GM19035 (cell line): ENCODE data around the gene LGALS9.
"Not testable (repeated sequence)": the region's sequence is repeated elsewhere in the genome, so short reads cannot be mapped to it uniquely, and the experiment has no call there.

ENCODE experiments used
- ATAC-seq: cut with Tn5 transposase; IDR thresholded peaks from one replicate; pipeline ENCODE4 v1.9.1; 2021; ENCODE audit not compliant: unreplicated experiment

Gene LGALS9

GRCh38 chr17:27670791-27671590 is 40.0 kb downstream of the LGALS9 start:
- no peak for ATAC-seq

GRCh38 chr17:27671591-27671910 is 40.6 kb downstream of the LGALS9 start:
- ATAC-seq = no peak

GRCh38 chr17:27671977-27672480 is 41.0 kb downstream of the LGALS9 start:
- not testable (repeated sequence) for ATAC-seq

DNA sequence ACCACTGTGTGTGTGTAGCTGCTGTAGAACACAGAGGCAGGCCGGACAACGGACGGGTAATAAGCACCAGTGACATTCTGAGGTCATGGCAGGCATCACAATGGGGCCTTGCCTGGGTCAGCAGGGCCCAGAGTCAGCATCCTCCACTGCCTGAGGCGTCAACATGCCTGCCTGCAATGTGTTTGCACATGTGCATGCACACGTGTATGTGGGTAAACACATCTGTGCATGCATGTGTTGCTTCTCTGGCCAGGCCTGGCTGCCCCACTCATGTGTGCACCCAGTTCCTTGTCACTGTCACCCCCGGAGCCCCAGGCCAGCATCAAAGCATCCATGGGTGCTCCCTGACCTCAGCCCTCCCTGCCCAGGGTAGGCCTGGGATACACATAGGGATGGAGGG is 43.3 kb downstream of the LGALS9 start:
- no peak for ATAC-seq

DNA sequence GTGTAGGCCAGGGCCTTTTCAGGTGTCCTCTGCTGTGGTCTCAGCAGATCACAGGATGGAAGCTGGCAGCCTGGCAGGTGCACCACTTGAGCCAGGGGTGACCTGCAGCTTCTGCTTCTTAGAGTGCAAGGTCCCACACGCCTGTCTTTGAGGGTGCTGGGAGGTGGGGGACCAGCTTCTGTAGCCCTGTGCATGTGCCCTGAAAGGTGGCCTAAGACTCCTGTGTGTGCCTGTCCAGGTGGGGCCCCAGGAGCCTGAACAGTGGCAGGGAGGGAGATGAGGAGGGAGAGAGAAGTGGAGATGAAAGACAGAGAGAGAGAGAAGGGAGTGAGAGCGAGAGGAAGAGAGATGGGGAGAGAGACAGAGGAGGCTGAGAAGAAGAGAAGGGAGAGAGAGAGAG is 46.2 kb downstream of the LGALS9 start:
- no peak for ATAC-seq

DNA sequence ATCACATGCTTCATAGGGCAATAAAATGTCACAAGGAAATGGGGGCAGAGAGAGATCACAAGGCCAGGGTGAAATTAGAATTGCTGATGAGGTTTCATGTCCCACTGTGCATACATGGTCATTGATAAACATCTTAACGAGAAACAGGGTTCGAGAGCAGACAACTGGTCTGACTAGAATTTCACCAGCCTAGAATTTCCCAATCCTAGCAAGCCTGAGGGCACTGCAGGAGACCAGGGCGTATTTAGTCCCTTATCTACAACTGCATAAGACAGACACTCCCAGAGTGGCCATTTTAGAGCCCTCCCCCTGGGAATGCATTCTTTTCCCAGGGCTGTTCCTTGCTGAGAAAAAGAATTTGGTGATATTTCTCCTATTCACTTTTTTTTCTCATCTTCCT is 55.3 kb downstream of the LGALS9 start:
- ATAC-seq = not testable (repeated sequence)

DNA sequence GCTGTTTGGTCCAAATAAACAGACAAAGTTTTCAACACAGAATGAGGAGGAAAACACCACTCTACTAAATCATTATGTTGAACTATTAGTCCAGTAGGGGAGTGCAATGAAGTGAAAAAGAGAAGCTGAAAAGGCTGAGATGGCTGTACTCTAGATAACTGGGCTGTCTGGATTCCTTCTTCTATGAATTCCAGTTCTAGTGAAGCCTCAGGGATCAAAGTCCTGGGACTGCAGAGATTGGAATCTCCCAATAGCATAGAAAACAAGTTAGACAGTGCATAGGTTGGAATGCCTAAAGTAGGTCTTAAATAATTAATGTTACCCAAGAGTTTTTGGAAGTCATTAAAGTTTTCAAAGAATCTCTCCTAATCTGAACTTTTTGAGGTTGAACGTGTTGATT is 59.9 kb downstream of the LGALS9 start:
- ATAC-seq = no peak

DNA sequence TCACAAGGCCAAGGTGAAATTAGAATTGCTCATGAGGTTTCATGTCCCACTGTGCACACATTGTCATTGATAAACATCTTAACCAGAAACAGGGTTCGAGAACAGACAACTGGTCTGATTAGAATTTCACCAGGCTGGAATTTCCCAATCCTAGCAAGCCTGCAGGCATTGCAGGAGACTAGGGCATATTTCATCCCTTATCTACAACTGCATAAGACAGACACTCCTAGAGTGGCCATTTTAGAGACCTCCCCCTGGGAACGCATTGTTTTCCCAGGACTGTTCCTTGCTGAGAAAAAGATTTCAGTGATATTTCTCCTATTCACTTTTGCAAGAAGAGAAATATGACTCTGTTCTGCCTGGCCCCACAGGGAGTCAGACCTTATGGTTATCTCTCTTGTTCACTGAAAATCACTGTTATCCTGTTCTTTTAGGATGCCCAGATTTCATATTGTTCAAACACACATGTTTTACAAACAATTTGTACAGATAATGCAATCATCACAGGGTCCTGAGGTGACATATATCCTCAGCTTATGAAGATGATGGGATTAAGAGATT is 64.3 kb downstream of the LGALS9 start:
- ATAC-seq = not testable (repeated sequence)
